Middle frontal gyrus (tissue), 1 donor: ENCODE results near the gene PRR23C.
"Not testable (repeated sequence)": the region's sequence is repeated elsewhere in the genome, so short reads cannot be mapped to it uniquely, and the experiment has no call there.

ENCODE experiments used
- DNase-seq: peaks from one replicate; pipeline ENCODE4 v3.0.0-alpha.2; 2015; ENCODE audit warnings: low spot score; ENCODE audit errors: extremely low spot score

The PRR23C gene

DNA sequence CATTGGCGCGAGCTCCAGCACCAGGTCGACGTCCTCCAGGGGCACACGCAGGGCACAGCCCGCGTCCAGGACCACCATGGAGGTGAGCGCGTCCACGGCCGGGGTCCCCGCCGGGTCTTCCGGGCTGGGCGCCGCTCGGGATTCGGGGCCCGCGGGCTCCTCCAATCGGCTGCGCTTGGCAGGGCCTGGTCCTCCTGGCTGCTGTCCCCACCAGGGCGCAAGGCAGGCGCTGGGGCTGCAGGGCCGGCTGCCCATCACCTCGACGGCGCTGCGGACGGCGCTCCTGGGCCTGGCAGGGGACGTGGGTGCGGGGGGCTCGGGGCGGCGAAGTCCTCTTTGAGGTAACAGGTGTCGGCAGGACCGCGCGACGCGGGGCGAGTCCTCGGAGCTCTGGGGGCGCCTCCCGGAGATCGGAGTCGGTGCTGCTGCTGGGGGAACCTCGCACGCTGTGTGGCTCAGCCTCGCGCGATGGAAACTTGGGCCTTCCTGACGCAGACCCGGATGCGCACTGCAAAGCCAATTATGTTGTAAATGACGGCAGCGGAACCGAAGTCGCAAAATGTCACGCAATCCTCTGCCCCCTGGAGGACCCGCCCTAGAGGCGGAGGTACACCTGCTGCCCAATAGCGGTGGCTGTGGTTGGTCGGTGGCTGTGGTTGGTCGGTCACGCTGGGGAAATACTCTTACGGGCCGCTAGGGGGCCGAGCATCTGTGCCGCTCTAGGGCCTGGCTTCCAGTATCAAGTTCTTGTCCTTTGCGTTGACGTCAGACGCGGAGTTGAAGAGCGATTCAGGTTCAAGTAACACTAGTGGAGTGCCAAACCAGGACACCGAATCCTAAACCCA, at the start of gene PRR23C:
Gene PRR23C, minus strand, starts transcription at position 527 of the 845 bp plus-strand sequence. Its CDS starts 272 bp downstream, at position 255.
- no peak for DNase-seq

- no peak for DNase-seq
These were observed 49.1 kb upstream of the PRR23C start for GRCh38 chr3:139093840-139094239.

DNA sequence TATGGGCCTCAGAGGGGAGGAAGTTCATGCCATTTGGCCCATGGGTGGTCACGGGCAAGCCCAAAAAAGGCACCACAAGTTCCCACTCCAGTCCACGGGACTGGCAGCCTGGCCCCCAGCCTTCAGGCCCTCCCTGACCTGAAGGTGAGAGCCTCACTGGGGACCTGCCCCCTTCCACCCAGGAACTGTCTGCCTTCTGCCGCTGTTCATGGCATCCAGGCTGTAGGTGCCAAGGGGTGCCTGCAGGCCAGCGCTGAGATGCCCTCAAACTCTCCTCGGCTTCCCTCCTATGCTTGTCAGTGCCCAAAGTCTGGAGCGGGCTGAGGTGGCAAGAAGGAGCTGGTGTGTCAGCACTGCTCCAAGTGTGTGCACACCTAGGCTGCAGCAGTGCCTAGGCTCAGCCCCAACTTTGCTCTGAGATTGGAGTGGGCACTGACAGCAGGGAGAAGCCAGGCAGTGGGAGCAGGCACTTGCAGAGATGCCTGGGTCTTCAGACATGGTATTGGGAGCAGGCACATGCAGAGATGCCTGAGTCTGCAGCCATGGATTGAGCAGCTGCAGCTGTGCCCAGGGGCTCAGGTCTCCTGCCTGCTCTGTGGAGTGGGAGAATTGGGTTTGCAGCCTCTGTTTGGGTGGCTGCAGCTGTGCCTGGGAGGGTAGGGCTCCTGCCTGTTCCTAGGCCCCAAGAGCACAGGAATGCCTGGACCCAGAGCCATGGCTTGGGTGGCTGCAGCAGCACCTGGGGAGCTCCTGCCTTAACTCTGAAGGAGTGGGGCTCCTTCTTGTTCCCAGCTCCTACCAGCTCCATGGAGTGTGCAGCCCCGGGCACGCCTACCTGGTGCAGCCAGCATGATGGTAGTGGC, 44.0 kb upstream of the PRR23C start:
- no peak for DNase-seq

- no peak for DNase-seq
These were observed 42.9 kb upstream of the PRR23C start for GRCh38 chr3:139087621-139088020.

DNA sequence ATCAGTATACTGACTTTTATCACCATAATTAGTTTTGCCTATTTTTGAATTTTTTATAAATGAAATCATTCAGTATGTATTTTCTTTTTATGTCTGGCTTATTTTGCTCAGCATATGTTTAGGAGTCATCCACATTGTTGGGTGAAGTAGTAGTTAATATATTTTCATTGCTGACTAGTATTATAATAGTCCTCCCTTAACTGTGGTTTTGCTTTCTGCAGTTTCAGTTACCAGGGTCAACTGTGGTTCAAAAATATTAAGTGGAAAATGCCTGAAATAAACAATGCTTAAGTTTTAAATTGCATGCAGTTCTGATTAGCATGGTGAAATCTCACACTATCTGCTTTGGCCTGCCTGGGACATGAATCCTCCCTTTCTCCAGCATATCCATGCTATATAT, 39.5 kb upstream of the PRR23C start:
- DNase-seq, result no peak

DNA sequence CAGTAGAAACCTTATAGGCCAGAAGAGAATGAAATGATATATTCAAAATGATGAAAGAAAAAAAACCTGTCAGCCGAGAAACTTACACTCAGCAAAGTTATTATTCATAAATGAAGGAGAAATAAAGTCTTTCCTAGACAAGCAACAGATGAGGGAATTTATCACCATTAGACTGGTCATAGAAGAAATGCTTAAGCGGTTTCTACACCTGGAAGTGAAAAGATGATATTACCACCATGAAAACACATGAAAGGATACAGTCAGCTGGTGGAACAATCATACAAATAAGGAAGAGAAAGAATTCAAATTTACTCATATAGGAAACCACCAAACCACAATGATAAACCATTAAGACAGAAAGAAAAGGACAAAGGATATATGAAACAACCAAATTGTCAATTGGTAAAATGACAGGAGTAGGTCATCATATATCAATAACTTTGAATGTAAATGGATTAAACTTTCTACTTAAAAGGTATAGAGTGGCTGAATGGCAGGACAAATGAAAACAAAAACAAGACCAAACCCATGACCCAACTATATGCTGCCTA, 29.9 kb upstream of the PRR23C start:
- DNase-seq, result no peak

GRCh38 chr3:139062918-139063317, 18.2 kb upstream of the PRR23C start:
- DNase-seq, result no peak

GRCh38 chr3:139052802-139053600, 8.3 kb upstream of the PRR23C start:
- no peak for DNase-seq

- no peak for DNase-seq
These were observed 932 bp downstream of the PRR23C start for GRCh38 chr3:139043554-139044365.

DNA sequence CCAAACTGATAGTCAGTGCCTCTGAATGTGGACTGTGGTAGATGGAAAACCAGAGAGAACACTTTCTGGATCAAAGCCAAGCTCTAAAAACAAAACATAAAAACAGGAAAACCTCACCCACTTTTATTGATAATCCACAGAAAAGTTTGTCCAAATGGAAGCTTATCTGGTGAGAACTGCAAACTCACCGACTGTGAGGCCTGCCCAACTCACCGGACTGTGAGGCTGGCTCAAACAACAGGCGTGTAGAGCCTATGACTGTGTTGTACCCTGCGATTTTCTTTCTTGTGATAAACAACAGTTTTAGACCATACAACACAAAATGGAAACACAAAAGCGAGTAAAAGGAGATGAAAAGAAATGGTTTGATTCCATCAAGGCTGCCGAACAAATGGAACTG, 7.2 kb downstream of the PRR23C start:
- DNase-seq, result no peak

DNA sequence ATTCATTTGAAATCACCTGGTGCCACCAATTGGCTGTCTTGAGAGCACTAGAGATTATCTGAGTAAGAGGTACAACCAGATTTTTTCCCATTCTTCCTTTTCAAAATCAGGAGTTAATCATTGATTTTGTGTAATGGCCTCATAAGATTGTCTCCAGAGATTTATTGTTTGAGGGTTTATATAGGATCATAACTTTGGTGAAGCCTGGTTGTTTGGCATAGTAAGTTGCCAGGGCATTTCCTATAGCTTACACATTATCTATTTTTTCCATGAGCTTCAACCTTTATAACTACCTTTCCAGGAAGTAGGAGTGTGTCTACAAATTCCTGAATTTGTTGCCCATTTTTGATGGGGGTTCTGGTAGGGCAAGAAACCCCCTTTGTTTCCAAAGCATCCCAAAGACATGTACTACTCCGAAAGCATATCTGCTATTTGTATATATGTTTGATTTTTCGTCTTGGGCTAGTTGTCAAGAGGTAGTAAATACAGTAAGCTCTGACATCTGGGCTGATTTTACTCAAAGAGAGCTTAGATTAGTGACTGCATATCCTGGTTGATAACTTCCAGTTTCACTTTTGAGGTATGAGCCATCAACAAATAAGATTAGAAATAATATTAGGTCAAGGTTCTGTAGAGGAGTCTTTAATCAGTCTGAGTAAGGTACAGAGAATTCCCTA, 12.2 kb downstream of the PRR23C start:
- DNase-seq, result no peak

GRCh38 chr3:139030576-139030975, 14.1 kb downstream of the PRR23C start:
- DNase-seq, result not testable (repeated sequence)

- no peak for DNase-seq
These were observed 19.7 kb downstream of the PRR23C start for GRCh38 chr3:139024968-139025367.

DNA sequence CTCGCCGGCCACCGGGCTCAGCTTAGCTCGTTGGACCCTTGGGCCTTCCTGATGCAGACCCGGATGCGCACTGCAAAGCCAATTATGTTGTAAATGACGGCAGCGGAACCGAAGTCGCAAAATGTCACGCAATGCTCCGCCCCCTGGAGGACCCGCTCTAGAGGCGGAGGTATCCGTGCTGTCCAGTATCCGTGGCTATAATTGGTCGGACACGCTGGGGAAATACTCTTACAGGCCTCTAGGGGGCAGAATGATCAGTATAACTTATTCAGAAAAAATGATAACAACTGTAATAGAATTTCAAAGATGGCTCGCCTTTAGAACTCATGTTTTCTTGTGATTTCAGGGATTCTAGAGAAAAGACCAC, 23.8 kb downstream of the PRR23C start, which contains the start of gene PRR23B:
Gene PRR23B, minus strand, starts transcription at position 59 of the 367 bp plus-strand sequence. CDS start 265 bp downstream, outside the sequence.
- DNase-seq, result no peak

- DNase-seq, result no peak
These were observed 24.4 kb downstream of the PRR23C start for GRCh38 chr3:139020036-139020867.

DNA sequence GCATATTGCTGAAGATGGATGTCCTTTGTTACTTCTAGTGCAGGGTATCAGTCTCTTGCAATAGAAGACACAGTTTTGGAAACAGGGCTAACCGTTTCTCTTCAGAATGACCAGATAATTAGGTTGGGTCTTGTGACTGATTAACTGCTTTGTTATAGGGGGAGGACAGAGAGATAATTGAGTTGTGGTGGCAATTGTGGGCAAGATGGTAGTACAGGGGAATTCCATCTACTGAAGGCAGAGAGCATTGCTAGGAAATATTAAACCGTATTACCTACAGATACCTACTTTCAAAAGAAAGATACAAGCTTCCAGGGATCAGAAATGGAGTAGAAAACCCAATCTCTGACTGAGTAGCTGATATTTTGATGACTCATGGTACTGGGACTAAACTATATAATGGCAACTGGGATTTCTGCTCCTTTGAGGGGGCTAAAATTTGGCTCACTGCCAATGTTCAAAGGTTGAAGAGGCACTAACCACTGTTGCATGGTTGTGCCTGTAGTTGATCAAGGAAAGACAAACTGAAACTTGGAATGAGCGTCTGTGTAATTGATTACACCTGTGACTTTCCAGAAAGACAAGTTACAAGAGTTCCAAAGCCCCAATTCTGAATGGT, 28.2 kb downstream of the PRR23C start:
- DNase-seq, result no peak

DNA sequence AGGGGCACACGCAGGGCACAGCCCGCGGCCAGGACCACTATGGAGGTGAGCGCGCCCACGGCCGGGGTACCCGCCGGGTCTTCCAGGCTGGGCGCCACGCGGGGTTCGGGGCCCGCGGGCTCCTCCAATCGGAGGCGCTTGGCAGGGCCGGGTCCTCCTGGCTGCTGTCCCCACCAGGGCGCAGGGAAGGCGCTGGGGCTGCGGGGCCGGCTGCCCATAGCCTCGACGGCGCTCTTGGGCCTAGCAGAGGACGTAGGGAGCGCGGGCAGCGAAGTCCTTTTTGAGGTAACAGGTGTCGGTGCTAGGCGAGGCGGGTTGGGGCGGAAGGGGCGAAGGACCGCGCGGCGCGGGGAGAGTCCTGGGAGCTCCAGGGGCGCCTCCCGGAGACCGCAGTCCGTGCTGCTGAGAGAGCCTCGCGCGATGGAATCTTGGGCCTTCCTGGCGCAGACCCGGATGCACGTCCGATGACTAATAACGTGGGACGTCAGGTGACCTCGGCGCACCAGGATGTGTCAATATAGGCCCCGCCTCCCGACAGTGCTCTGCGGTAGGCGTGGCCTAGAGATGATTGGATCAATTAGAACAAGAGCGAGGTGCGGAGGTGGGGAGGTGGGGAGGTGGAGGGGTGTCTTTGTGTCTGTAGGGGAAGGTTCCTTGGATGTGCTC, 38.5 kb downstream of the PRR23C start, which contains the start of gene PRR23A:
Gene PRR23A, minus strand, starts transcription at position 218 of the 666 bp plus-strand sequence. Its CDS starts 0 bp downstream, at position 218.
- no peak for DNase-seq
